Measurements from ENCODE around the gene CERS3. TPM values are rescaled to one million over a fixed set of nuclear protein-coding genes. Genes with fewer than 3 reads are reported as not detected.

Gene CERS3
- total RNA-seq, 2 donors from 2014 or later = 0.23 to 0.74 TPM

DNA sequence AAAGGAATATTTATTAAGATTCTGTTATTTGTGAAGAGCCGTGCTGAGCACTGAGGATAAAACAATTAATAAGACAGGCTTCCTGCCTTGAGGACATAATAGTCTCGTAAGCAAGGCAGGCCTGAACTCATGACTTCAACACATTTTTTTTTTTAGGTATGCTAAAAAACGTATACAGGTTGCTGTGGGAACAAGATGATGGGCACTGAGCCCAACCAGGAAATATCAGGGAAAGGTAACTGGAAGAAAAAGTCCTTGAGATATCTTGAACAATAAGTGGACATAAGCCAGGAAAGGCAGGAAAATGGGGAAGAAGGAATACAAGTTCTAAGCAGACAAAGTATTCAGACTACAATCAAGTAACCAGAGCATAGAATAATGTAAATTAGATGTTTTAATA lies 26.1 kb downstream of the CERS3 start:
- no peaks in the 10 kb centered on the region for H3K9me3 Mint-ChIP-seq
- no peak for ATAC-seq
- H3K36me3 Mint-ChIP-seq = peaks cover 0 to 9% of the 10 kb centered on the region in 2 donors
- DNase-seq (ENCODE audit: low spot score in 2 of 2) = no peak
- H3K27ac Mint-ChIP-seq = no peak overlapping the region

GRCh38 chr15:100501117-100501516 lies 27.6 kb downstream of the CERS3 start:
- DNase-seq (ENCODE audit: low spot score in 2 of 2) (no peak), ATAC-seq (no peak)
- H3K27ac Mint-ChIP-seq = no peak overlapping the region
- no peaks in the 10 kb centered on the region for H3K9me3 Mint-ChIP-seq
- H3K36me3 Mint-ChIP-seq = peaks cover 0 to 9% of the 10 kb centered on the region in 2 donors

- ATAC-seq (no peak), DNase-seq (ENCODE audit: low spot score in 2 of 2) (no peak)
- Mint-ChIP-seq H3K36me3 (peaks cover 0 to 9% of the 10 kb centered on the region in 2 donors), H3K27ac (no peak overlapping the region), H3K9me3 (no peaks in the 10 kb centered on the region)
These were observed 28.3 kb downstream of the CERS3 start for GRCh38 chr15:100500226-100500990.

DNA sequence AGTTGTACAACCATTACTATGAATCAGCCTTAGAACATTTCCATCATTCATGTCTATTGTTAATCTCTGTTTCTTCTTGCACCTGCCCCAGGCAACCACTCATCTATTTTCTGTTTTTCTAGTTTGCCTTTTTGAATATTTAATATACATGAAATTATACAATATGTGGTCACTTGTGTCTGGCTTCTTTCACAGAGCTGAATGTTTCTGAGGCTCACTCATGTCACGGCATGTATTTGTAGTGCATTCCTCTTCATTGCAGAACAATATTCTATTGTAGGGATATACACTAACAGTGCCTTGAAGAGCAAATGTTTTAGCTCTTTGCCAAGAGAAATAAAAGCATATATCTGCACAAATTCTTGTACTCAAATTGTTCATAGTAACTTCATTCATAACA lies 32.9 kb downstream of the CERS3 start:
- Mint-ChIP-seq H3K36me3 (peaks cover 0 to 4% of the 10 kb centered on the region in 2 donors), H3K9me3 (peaks cover 0 to 4% of the 10 kb centered on the region in 2 donors), H3K27ac (no peak overlapping the region)
- DNase-seq (ENCODE audit: low spot score in 2 of 2) (no peak), ATAC-seq (no peak)

DNA sequence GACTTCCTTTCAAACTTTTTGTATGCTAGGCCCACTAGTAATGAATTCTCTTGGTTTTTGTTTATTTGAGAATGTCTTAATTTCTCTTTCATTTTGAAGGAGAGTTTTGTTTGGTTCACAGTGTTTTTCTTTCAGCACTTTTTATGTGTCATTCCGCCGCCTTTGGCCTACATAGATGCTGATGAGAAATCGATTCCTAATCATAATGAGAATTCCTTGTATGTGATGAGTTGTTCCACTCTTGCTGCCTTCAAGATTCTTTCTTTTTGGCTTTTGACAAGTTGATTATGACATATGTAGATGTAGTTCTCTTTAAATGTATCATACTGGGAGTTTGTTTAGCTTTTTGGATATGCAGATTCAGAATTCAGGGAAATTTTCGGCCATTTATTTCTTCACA lies 35.5 kb downstream of the CERS3 start:
- H3K36me3 Mint-ChIP-seq = no peaks in the 10 kb centered on the region
- DNase-seq (ENCODE audit: low spot score in 2 of 2) (no peak), ATAC-seq (peak in 1 of 2 donors; percentile 51)
- peaks cover 0 to 4% of the 10 kb centered on the region in 2 donors for H3K9me3 Mint-ChIP-seq
- no peak overlapping the region for H3K27ac Mint-ChIP-seq

DNA sequence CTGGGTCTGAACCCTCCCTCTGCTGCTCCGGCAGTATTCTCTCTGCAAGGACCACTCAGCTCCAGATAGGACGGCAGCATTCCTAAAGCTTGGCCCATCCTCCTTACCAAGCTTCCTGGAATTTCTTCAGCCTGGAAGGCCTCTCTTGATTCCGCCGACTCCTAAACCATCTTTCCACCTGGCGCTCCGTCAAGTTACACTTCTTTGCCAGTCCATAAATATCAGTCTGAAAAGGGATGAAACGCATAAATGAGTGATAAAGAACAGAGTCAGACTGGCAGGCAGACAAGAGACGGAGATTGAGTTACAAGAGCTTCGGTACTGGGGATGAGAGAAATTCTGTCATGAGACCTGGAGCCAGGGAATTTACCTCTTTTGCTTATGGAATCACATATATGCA lies 44.3 kb downstream of the CERS3 start:
- Mint-ChIP-seq H3K27ac (no peak overlapping the region), H3K36me3 (peaks cover 6 to 9% of the 10 kb centered on the region in 2 donors)
- no peak for ATAC-seq

GRCh38 chr15:100483370-100483769 lies 45.4 kb downstream of the CERS3 start:
- DNase-seq (ENCODE audit: low spot score in 2 of 2) (no peak), ATAC-seq (no peak)
- H3K36me3 Mint-ChIP-seq = peaks cover 16 to 19% of the 10 kb centered on the region in 2 donors
- no peak overlapping the region for H3K27ac Mint-ChIP-seq
- peaks cover 10% of the 10 kb centered on the region in 2 donors for H3K9me3 Mint-ChIP-seq

More for the DNA sequence above, 44.3 kb downstream of the CERS3 start:
- H3K9me3 Mint-ChIP-seq = no peaks in the 10 kb centered on the region
- DNase-seq (ENCODE audit: low spot score in 2 of 2) = no peak

DNA sequence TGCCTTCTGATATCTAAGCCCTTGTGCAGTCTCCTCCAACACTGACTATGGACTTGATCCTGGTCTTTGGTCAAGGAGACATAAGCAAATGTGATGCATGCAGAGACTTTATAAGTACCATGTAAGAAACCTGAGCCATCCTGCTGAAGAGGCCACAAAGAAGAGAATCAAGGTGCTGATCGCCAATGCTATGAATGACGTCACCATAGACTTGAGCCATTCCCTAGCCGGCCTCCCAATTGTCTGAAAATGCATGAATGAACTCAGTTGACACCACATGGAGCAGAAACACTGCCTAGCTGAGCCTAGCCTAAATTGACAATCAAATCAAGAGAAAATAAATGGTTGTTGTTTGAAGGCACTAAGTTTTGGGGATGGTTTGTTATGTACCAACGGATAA lies 51.9 kb downstream of the CERS3 start:
- ATAC-seq = no peak
- Mint-ChIP-seq H3K36me3 (peaks cover 33 to 48% of the 10 kb centered on the region in 2 donors), H3K27ac (no peak overlapping the region), H3K9me3 (peaks cover 16 to 24% of the 10 kb centered on the region in 2 donors)
- DNase-seq (ENCODE audit: low spot score in 2 of 2) = no peak

GRCh38 chr15:100472736-100473135 lies 56.0 kb downstream of the CERS3 start:
- peaks cover 21 to 25% of the 10 kb centered on the region in 2 donors for H3K36me3 Mint-ChIP-seq
- no peak overlapping the region for H3K27ac Mint-ChIP-seq
- ATAC-seq (no peak), DNase-seq (ENCODE audit: low spot score in 2 of 2) (no peak)
- peaks cover 1 to 8% of the 10 kb centered on the region in 2 donors for H3K9me3 Mint-ChIP-seq

GRCh38 chr15:100471933-100472332 lies 56.8 kb downstream of the CERS3 start:
- Mint-ChIP-seq H3K9me3 (peaks cover 0 to 2% of the 10 kb centered on the region in 2 donors), H3K27ac (no peak overlapping the region), H3K36me3 (peaks cover 13 to 17% of the 10 kb centered on the region in 2 donors)
- ATAC-seq (no peak), DNase-seq (ENCODE audit: low spot score in 2 of 2) (no peak)

- Mint-ChIP-seq H3K27ac (no peak overlapping the region), H3K36me3 (peaks cover 1 to 10% of the 10 kb centered on the region in 2 donors), H3K9me3 (no peaks in the 10 kb centered on the region)
- DNase-seq (ENCODE audit: low spot score in 2 of 2) (no peak), ATAC-seq (no peak)
These were observed 60.5 kb downstream of the CERS3 start for GRCh38 chr15:100468285-100468684.

DNA sequence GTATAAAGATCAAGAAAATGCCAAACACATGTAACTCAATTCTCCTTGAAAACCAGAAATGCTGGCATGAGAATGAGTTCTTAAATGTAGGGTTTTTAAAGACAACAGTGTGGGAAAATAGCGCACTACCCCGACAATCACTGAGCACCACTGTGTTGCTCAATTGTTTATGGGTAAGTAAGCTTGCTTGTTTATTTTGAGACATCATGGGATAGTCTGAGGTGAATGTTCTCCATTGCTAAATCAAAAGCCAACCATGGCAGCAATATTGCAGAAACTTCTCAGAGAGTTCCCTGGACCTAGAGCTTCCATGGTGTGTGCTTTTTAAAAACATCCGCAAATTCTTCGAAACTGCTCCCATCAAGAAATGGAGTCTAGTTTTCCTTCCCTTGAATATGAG lies 62.7 kb downstream of the CERS3 start:
- ATAC-seq = no peak
- Mint-ChIP-seq H3K36me3 (peaks cover 0 to 15% of the 10 kb centered on the region in 2 donors), H3K9me3 (no peaks in the 10 kb centered on the region), H3K27ac (no peak overlapping the region)
- DNase-seq (ENCODE audit: low spot score in 2 of 2) = no peak

- H3K27ac Mint-ChIP-seq = no peak overlapping the region
- no peak for DNase-seq (ENCODE audit: low spot score in 2 of 2)
- peak in 1 of 2 donors; percentile 34 for ATAC-seq
- H3K9me3 Mint-ChIP-seq = no peaks in the 10 kb centered on the region
- H3K36me3 Mint-ChIP-seq = peaks cover 0 to 15% of the 10 kb centered on the region in 2 donors
These were observed 63.9 kb downstream of the CERS3 start for GRCh38 chr15:100464888-100465287.

DNA sequence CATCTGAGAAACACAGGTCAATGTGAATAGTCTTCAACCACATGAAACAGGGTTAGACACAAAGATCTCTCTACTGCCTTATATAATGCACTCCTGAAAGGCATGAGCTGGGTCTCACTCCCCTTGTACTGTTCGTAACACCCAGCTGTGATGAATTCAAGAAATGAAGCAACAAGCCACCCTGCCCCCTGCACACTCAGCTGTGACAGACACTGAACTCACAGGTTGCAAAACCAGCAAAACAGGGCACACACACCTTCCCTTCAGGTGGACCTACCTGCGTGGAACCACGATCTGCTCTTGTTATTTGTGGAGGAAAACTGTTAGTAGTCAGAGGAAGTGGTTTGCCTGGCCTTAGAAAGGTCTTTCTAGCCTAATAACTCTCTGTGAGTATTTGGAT lies 64.5 kb downstream of the CERS3 start:
- no peak for DNase-seq (ENCODE audit: low spot score in 2 of 2)
- peaks cover 0 to 14% of the 10 kb centered on the region in 2 donors for H3K36me3 Mint-ChIP-seq
- no peak overlapping the region for H3K27ac Mint-ChIP-seq
- no peaks in the 10 kb centered on the region for H3K9me3 Mint-ChIP-seq
- no peak for ATAC-seq

DNA sequence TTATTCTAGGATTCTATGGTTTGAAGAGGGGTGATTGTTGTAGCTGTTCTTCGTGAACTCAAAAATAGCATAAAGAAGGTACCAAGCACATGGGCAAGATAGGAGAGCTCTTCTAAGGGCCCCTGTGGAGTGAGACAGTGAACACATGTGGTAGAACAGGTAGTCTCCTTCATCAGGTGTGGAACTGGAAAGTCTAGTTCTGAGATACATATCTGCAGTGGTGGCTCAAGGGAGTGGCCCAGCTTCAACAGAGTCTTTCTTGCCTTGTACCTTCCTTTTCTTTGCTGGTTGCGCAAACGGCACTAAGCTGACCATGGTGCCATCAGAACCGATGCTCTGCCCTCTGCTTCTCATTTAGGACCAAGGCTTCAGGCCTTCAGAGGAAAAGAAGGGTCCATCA lies 65.2 kb downstream of the CERS3 start:
- Mint-ChIP-seq H3K27ac (no peak overlapping the region), H3K9me3 (no peaks in the 10 kb centered on the region), H3K36me3 (peaks cover 0 to 7% of the 10 kb centered on the region in 2 donors)
- ATAC-seq (no peak), DNase-seq (ENCODE audit: low spot score in 2 of 2) (no peak)

GRCh38 chr15:100461049-100461448 lies 67.7 kb downstream of the CERS3 start:
- ATAC-seq (no peak), DNase-seq (ENCODE audit: low spot score in 2 of 2) (no peak)
- peaks cover 0 to 3% of the 10 kb centered on the region in 2 donors for H3K9me3 Mint-ChIP-seq
- peaks cover 0 to 5% of the 10 kb centered on the region in 2 donors for H3K36me3 Mint-ChIP-seq
- no peak overlapping the region for H3K27ac Mint-ChIP-seq

GRCh38 chr15:100457201-100457600 lies 71.5 kb downstream of the CERS3 start:
- no peak for ATAC-seq

GRCh38 chr15:100454148-100454547 lies 74.6 kb downstream of the CERS3 start:
- H3K9me3 Mint-ChIP-seq = peaks cover 11 to 16% of the 10 kb centered on the region in 2 donors
- DNase-seq (ENCODE audit: low spot score in 2 of 2) = no peak
- peaks cover 10 to 30% of the 10 kb centered on the region in 2 donors for H3K36me3 Mint-ChIP-seq
- ATAC-seq = no peak
- H3K27ac Mint-ChIP-seq = no peak overlapping the region

More at GRCh38 chr15:100457201-100457600, 71.5 kb downstream of the CERS3 start:
- no peak overlapping the region for H3K27ac Mint-ChIP-seq
- H3K9me3 Mint-ChIP-seq = peaks cover 4 to 7% of the 10 kb centered on the region in 2 donors
- H3K36me3 Mint-ChIP-seq = peaks cover 0 to 10% of the 10 kb centered on the region in 2 donors
- no peak for DNase-seq (ENCODE audit: low spot score in 2 of 2)

Measured in activated naive CD4-positive, alpha-beta T cell treated with anti-CD3 and anti-CD28 coated beads, Interleukin-2, amount 50 U/mL, for 72 hours (primary cell).